Measurements from ENCODE around the gene MYLK4.

MYLK4 gene

DNA sequence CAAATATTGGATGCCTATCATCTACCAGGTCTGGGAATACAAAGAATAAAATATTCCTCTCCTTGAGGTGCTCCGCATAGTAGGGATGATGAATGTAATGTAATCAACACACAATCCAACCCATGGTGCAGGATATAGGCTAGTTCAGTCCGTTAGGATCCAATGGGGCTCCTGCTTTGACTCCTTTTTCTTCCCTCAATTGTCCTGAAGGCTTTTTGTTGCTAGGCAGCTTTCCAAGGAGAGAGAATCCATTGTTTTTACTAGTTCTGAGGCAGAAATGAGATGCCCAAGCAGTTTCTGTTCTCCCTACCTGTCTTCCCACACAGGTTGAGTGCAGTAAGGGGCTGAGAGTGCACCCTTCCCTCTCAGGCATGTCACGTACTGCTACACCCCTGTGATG lies 26.5 kb upstream of the MYLK4 start:
- H3K9me3 ChIP-seq (ENCODE audit: insufficient read depth, low read depth, low read length), result no peaks in the 10 kb centered on the region
- H3K4me1 ChIP-seq (ENCODE audit: insufficient read depth, low read length), result no peaks in the 10 kb centered on the region
- no peak overlapping the region for H3K27ac ChIP-seq (ENCODE audit: low read depth, low read length)
- no peak overlapping the region for H3K4me3 ChIP-seq (ENCODE audit: low read length)
- peaks cover 57% of the 10 kb centered on the region for H3K36me3 ChIP-seq (ENCODE audit: insufficient read depth, low read length)
- H3K9ac ChIP-seq (ENCODE audit: low read depth, low read length), result no peak overlapping the region
- no peaks in the 10 kb centered on the region for H3K27me3 ChIP-seq (ENCODE audit: insufficient read depth, low read length)
- 96% methylated on average over 2 of the region's 3 CpGs for WGBS

DNA sequence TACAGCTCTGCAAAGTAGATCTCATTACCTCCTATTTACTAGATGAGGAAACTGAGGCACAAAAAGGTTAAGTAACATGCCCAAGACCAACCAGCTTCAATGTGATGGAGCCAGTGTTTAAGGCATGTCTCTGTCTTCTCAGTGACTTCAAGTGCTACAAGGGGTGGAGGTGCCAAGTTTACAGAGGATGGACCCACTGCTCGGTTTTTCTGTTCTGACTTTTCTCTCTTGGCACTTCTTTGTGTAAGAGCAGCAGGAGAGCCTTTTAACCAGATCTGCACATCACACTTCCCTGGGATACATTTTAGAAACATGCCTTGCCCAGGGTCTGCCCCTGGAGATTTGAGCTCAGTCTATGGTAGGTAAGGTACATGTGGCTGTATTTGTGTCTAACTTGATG lies 24.3 kb upstream of the MYLK4 start:
- Histone ChIP-seq H3K27ac (ENCODE audit: low read depth, low read length) (no peak overlapping the region), H3K9me3 (ENCODE audit: insufficient read depth, low read depth, low read length) (no peaks in the 10 kb centered on the region), H3K4me1 (ENCODE audit: insufficient read depth, low read length) (peaks cover 10% of the 10 kb centered on the region), H3K36me3 (ENCODE audit: insufficient read depth, low read length) (peaks cover 62% of the 10 kb centered on the region), H3K9ac (ENCODE audit: low read depth, low read length) (no peak overlapping the region), H3K4me3 (ENCODE audit: low read length) (no peak overlapping the region), H3K27me3 (ENCODE audit: insufficient read depth, low read length) (no peaks in the 10 kb centered on the region)
- 86% methylated on average over 1 of the region's 1 CpG for WGBS

DNA sequence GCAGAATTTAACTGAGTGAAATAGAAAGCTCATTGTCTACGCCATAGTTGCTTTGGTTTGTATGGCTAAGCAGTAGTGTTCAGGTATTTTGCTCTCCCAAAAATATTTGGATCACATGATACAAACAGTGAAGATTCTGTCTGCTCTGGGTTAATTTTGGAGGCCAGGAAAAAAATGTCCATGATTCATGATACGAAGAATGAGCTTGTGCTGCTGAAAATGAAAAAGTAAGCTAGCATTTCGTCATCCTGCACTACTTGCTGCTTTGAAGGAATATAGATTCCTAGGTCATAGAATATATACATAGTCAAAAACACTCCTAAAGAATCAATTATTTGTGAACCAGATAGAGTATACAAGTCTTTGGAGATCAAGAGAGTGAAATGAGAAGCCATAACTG lies 22.7 kb upstream of the MYLK4 start:
- H3K36me3 ChIP-seq (ENCODE audit: insufficient read depth, low read length), result peaks cover 54% of the 10 kb centered on the region
- H3K9me3 ChIP-seq (ENCODE audit: insufficient read depth, low read depth, low read length), result no peaks in the 10 kb centered on the region
- H3K27me3 ChIP-seq (ENCODE audit: insufficient read depth, low read length), result no peaks in the 10 kb centered on the region
- H3K4me1 ChIP-seq (ENCODE audit: insufficient read depth, low read length), result peaks cover 24% of the 10 kb centered on the region
- 82% methylated on average over 3 of the region's 3 CpGs for WGBS
- H3K9ac ChIP-seq (ENCODE audit: low read depth, low read length), result no peak overlapping the region
- H3K27ac ChIP-seq (ENCODE audit: low read depth, low read length), result no peak overlapping the region
- no peak overlapping the region for H3K4me3 ChIP-seq (ENCODE audit: low read length)

DNA sequence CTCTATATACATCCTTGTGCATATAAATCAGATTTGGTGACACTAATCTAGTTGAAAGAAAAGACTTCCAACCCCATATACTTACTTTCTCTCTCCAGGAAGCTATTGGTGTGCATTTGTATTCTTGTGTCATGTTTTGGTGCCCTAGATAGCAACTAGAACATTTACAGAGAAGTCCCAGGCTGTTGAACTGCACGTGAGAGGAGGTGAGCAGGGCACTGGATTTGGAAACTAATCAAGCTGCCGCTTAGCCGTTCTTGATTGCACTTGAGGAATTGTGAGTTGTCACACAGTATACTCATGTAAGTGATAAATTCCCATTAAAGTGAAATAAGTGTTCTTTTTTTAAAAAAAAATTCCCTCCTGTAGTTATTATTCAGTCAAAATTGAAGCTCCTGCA lies 22.1 kb upstream of the MYLK4 start:
- Histone ChIP-seq H3K27ac (ENCODE audit: low read depth, low read length) (no peak overlapping the region), H3K9me3 (ENCODE audit: insufficient read depth, low read depth, low read length) (no peaks in the 10 kb centered on the region), H3K4me3 (ENCODE audit: low read length) (no peak overlapping the region), H3K27me3 (ENCODE audit: insufficient read depth, low read length) (no peaks in the 10 kb centered on the region), H3K36me3 (ENCODE audit: insufficient read depth, low read length) (peaks cover 57% of the 10 kb centered on the region), H3K4me1 (ENCODE audit: insufficient read depth, low read length) (peaks cover 29% of the 10 kb centered on the region), H3K9ac (ENCODE audit: low read depth, low read length) (no peak overlapping the region)
- 99% methylated on average over 3 of the region's 3 CpGs for WGBS

GRCh38 chr6:2771079-2771478 lies 20.4 kb upstream of the MYLK4 start:
- Histone ChIP-seq H3K36me3 (ENCODE audit: insufficient read depth, low read length) (peaks cover 57% of the 10 kb centered on the region), H3K9me3 (ENCODE audit: insufficient read depth, low read depth, low read length) (no peaks in the 10 kb centered on the region), H3K4me3 (ENCODE audit: low read length) (no peak overlapping the region), H3K4me1 (ENCODE audit: insufficient read depth, low read length) (peaks cover 38% of the 10 kb centered on the region), H3K27me3 (ENCODE audit: insufficient read depth, low read length) (peaks cover 3% of the 10 kb centered on the region; the same call in 1 of the 2 replicates), H3K27ac (ENCODE audit: low read depth, low read length) (no peak overlapping the region), H3K9ac (ENCODE audit: low read depth, low read length) (no peak overlapping the region)
- 91% methylated on average over 4 of the region's 4 CpGs for WGBS

DNA sequence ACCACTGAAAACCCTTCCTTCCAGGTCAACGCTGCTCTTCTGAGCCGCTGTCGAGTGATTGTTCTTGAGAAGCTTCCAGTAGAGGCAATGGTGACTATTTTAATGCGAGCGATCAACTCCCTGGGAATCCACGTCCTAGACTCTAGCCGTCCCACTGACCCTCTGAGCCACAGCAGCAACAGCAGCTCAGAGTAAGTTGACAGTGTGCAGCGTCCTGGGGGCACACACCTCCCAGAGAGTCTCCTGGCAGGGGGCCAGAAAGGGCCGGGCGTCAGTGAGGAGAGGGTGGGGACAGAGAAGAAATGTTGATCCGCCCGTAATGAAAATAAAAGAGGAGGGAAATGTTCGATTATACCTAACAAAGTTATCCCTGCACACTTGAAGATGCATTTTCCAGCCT lies 19.4 kb upstream of the MYLK4 start:
- no peak overlapping the region for H3K4me3 ChIP-seq (ENCODE audit: low read length)
- H3K9ac ChIP-seq (ENCODE audit: low read depth, low read length), result no peak overlapping the region
- no peak overlapping the region for H3K27ac ChIP-seq (ENCODE audit: low read depth, low read length)
- no peaks in the 10 kb centered on the region for H3K9me3 ChIP-seq (ENCODE audit: insufficient read depth, low read depth, low read length)
- H3K4me1 ChIP-seq (ENCODE audit: insufficient read depth, low read length), result peaks cover 38% of the 10 kb centered on the region
- H3K27me3 ChIP-seq (ENCODE audit: insufficient read depth, low read length), result peaks cover 3% of the 10 kb centered on the region; the same call in 1 of the 2 replicates
- 41% methylated on average over 10 of the region's 13 CpGs for WGBS
- H3K36me3 ChIP-seq (ENCODE audit: insufficient read depth, low read length), result peaks cover 54% of the 10 kb centered on the region

DNA sequence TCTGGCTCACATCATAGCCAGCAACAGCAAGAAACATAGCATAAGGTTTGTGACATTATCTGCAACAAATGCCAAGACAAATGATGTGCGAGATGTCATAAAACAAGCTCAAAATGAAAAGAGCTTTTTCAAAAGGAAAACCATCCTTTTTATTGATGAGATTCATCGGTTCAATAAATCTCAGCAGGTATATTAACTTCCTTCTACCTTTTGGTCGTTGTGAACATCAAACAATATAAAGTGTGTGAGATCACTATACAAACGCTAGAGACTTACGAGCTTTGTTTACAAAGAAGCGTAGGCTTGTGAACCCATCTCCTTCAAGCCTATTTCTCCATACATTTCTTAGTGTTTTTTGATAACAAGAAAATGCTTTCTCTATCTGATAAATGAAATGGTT lies 18.0 kb upstream of the MYLK4 start:
- WGBS, result 74% methylated on average over 5 of the region's 6 CpGs
- H3K36me3 ChIP-seq (ENCODE audit: insufficient read depth, low read length), result peaks cover 40% of the 10 kb centered on the region
- peak overlapping the region; percentile 3; the same call in 1 of the 2 replicates for H3K4me3 ChIP-seq (ENCODE audit: low read length)
- no peak overlapping the region for H3K27ac ChIP-seq (ENCODE audit: low read depth, low read length)
- no peak overlapping the region for H3K9ac ChIP-seq (ENCODE audit: low read depth, low read length)
- H3K9me3 ChIP-seq (ENCODE audit: insufficient read depth, low read depth, low read length), result no peaks in the 10 kb centered on the region
- H3K27me3 ChIP-seq (ENCODE audit: insufficient read depth, low read length), result peaks cover 3% of the 10 kb centered on the region; the same call in 1 of the 2 replicates
- H3K4me1 ChIP-seq (ENCODE audit: insufficient read depth, low read length), result peaks cover 38% of the 10 kb centered on the region

DNA sequence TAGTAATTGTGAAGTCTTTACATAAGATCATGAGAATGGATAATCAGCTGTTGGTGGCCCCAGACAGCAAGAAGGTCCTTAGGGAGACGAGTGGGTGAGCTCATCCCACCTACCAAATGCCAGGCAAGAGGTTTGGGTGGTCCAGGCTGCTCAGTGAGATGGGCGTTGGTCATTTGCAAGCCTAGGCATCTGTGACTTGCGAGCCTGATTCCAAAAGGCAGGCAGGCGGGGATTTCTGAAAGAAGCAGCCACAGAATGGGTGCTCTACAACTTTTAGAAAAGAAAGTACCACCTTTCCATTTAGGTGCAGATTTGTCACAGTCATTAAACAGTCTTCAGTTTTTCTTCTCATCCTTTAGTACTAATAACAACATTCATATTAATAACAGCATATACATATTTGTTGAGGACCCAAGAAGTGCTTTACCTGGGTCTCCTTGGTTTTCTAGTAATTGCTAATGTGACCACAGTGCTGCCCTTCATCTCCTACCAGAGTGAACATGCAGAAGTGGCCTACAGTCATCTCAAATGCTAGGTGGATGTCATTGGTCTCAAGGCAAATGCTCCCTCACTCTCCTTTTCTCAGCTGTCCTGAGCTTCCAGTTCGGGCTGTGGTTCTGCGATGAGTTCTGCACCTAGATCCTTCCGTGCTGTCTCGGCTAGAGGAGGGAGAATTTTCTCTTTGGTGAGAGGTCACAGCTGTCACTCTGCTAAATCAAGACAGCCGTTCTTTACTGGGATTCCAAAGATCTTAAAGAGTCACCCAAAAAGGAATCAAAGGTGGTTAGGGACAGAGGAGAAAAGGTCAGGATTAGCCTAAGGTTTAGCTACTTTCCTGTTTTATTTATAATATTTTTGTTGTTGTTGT lies 17.2 kb upstream of the MYLK4 start:
- H3K27me3 ChIP-seq (ENCODE audit: insufficient read depth, low read length), result peaks cover 3% of the 10 kb centered on the region; the same call in 1 of the 2 replicates
- peaks cover 31% of the 10 kb centered on the region for H3K36me3 ChIP-seq (ENCODE audit: insufficient read depth, low read length)
- H3K27ac ChIP-seq (ENCODE audit: low read depth, low read length), result no peak overlapping the region
- 0 out of 2 replicates have a peak overlapping the region, but pooled peaks have one; percentile 81 for H3K9ac ChIP-seq (ENCODE audit: low read depth, low read length)
- H3K9me3 ChIP-seq (ENCODE audit: insufficient read depth, low read depth, low read length), result no peaks in the 10 kb centered on the region
- H3K4me1 ChIP-seq (ENCODE audit: insufficient read depth, low read length), result peaks cover 38% of the 10 kb centered on the region
- H3K4me3 ChIP-seq (ENCODE audit: low read length), result peak overlapping the region; percentile 90
- WGBS, result 76% methylated on average over 9 of the region's 9 CpGs

- H3K4me3 ChIP-seq (ENCODE audit: low read length), result peak overlapping the region; percentile 90
- H3K27ac ChIP-seq (ENCODE audit: low read depth, low read length), result no peak overlapping the region
- peak overlapping the region; percentile 81 for H3K9ac ChIP-seq (ENCODE audit: low read depth, low read length)
- peaks cover 38% of the 10 kb centered on the region for H3K4me1 ChIP-seq (ENCODE audit: insufficient read depth, low read length)
- H3K36me3 ChIP-seq (ENCODE audit: insufficient read depth, low read length), result peaks cover 24% of the 10 kb centered on the region
- 44% methylated on average over 9 of the region's 13 CpGs for WGBS
- peaks cover 3% of the 10 kb centered on the region; the same call in 1 of the 2 replicates for H3K27me3 ChIP-seq (ENCODE audit: insufficient read depth, low read length)
- no peaks in the 10 kb centered on the region for H3K9me3 ChIP-seq (ENCODE audit: insufficient read depth, low read depth, low read length)
Measured at GRCh38 chr6:2766767-2767656, 16.3 kb upstream of the MYLK4 start.

DNA sequence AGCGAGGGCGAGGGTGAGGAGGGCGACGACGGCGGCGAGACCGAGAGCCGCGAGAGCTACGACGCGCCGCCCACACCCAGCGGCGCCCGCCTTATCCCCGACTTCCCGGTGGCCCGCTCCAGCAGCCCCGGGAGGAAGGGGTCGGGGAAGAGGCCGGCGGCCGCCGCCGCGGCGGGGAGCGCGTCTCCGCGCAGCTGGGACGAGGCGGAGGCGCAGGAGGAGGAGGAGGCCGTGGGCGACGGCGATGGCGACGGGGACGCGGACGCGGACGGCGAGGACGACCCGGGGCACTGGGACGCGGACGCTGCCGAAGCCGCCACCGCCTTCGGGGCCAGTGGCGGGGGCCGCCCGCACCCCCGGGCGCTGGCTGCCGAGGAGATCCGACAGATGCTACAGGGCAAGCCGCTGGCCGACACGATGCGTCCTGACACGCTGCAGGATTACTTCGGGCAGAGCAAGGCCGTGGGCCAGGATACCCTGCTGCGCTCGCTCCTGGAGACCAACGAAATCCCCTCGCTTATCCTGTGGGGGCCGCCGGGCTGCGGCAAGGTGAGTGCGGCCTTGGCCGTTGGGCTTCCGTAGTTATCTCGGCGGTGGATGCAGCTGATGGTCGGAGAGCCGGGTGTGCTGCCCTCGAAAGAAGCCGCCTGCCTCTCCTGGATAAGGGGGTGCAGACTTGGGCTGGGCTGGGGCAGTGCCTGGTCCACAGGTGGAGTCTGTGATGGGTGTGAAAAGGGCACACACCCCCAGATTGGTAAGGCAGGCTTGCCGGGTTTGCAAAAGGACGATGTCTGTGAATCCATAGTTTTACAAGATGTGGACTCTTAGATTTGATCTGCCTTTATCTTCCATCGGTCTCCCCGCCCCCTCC lies 15.4 kb upstream of the MYLK4 start:
- H3K4me3 ChIP-seq (ENCODE audit: low read length), result peak overlapping the region; percentile 90
- peaks cover 38% of the 10 kb centered on the region for H3K4me1 ChIP-seq (ENCODE audit: insufficient read depth, low read length)
- H3K36me3 ChIP-seq (ENCODE audit: insufficient read depth, low read length), result peaks cover 17% of the 10 kb centered on the region
- no peaks in the 10 kb centered on the region for H3K9me3 ChIP-seq (ENCODE audit: insufficient read depth, low read depth, low read length)
- H3K27ac ChIP-seq (ENCODE audit: low read depth, low read length), result no peak overlapping the region
- H3K9ac ChIP-seq (ENCODE audit: low read depth, low read length), result peak overlapping the region; percentile 81
- WGBS, result under 1% methylated on average over 90 of the region's 91 CpGs
- peaks cover 3% of the 10 kb centered on the region; the same call in 1 of the 2 replicates for H3K27me3 ChIP-seq (ENCODE audit: insufficient read depth, low read length)
